HCEC 1CT (cell line): ENCODE data around the gene GNG7.
"Not testable (repeated sequence)": the region's sequence is repeated elsewhere in the genome, so short reads cannot be mapped to it uniquely, and the experiment has no call there.

Experiments
- DNase-seq: peaks from one replicate; pipeline ENCODE4 v3.0.0-alpha.2; 2017

GNG7 gene

DNA sequence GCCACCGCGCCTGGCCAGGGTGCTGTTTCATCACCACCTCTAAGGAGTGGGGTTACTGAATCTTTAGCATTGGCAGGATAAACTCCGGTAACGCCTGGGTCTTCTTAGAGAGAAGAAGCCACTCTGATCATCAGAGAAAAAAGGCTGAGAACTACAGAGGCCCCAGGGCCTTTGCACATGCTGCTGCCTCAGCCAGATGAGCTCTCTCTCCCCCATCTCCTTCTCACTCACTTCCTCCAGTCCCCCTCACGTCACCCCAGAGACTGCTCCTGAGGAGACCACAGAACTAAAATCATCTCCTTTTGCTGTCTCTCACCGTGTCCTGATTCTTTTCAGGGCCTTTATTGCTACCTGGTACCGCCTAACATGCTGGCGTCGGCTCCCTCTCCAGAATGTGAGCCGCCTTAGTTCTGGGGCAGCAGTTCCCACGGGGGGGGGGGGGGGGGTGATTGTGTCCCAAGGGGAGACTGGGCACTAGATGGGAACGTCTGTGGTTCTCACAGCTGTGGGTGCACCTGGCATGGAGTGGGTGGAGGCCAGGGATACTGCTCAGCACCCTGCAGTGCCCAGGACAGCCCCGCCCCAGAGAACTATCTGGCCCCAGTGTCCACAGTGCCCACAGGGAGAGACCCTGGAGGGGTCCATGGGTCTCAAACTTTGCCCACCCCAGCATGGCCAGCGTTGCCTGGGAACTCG is 23.8 kb upstream of the GNG7 start:
- no peak for DNase-seq

- DNase-seq, result no peak
These were observed 21.7 kb upstream of the GNG7 start for GRCh38 chr19:2724148-2724557.

- no peak for DNase-seq
These were observed 21.3 kb upstream of the GNG7 start for GRCh38 chr19:2723747-2724146.

GRCh38 chr19:2723345-2723715 is 20.8 kb upstream of the GNG7 start:
- no peak for DNase-seq

DNA sequence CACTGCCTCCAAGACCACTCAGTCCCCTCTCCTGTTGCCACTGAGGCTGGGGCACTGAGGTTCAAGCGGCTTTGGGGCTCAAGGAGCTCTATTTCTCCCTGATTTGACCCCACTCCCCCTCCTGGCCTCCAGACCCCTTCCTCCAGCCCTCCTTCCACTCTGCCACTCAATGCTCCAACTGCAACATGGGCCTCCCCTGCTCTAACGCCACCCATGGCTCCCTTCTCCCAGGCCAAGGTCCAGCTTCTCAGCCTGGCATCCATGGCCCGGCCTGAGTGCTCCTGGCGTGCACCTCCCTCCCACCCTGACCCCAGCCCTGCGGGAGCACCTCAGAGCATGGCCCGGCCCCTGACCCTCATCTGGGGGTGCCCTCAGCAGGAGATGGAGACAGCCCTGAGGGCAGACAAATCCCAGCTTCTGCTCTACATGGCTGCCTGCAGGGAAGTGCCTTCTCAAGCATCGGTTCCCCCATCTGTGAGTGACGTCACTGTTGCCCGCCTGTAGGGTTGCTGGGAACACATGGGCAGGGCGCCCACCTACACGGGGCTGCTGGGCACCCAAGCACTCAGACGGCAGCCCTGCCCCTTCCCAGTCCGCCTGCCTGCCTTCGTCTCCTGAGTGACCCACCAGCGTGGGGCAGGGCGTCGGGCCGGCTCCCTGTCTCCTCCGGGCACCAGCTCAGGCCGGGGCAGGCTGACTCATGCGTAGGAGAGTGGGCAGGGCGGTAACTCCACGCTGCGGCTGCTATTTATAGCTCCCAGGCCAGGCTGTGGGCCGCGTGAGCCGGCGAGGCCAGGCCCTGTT is 20.2 kb upstream of the GNG7 start:
- DNase-seq, result peak; percentile 80

GRCh38 chr19:2721570-2722540 is 19.4 kb upstream of the GNG7 start:
- DNase-seq, result no peak

GRCh38 chr19:2720777-2721569 is 18.5 kb upstream of the GNG7 start, which contains the start of gene DIRAS1:
DIRAS1 (minus strand) TSS chr19:2721372; CDS start chr19:2717806, 3,566 bp downstream.
- DNase-seq, result no peak

DNA sequence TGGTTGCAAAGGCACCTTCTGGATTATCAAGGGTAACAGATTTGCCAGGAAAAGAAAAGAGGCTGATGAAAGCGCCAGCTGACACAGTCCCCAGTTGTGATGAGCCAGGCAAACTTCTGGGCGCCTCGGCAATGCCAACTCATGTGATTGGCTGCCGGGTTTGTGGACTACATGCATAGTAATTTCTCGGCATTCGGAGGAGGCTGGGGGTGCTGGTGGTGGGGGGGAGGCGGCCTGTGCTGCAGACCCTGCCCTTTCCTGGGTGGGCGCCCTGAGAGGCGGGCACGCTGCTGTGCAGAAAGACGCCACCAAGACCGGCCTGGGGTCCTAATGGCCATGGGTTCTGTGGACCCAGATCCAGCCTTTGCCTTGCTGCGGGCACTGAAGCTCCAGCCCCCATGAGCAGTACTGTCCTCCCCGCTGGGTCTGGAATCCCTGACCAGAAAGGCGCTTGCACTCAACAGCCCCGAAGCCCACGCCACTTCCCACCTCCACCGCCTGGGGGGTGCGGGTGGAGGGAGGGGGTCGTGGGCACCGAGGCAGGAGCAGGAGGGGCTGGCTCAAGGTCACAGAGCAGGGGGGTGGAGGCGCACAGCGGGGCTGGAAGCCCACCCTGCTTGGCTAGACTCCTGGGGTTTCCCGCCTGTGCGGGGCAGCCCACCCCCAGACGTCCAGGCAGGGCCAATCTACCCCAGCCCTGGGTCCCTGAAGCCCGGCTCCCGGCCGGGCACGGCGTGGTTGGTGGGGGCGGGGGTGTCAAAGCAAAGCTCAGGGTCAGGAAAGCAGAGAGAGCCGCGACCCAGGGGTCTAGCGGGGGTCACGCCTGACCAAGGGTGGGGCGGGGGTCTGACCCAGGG is 17.7 kb upstream of the GNG7 start:
- peak; percentile 32 for DNase-seq

DNA sequence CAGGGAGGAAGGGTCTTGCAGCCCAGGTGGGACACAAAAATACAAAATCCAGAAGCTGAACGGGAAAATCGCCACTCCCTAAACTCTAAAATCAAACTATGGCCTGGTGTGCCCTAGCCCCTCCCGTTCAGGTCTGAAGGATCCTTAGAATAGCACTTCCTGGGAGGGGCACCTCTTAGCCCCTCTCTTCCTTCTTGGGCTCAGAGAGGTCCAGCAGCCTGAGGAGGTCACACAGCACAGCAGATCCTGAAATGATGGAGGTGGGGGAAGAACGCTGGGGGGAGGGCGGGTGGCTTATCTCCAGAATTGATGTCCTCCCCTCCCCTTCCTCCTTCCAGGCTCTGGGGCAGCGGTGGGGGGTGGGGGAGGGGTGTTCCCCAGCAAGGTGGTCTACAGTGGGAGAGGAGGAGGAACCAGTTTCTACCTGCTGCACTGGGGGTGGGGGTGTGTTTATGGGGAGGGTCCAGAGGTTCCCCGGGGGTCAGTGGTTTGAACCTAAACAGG is 16.8 kb upstream of the GNG7 start:
- no peak for DNase-seq

GRCh38 chr19:2717638-2718541 is 15.4 kb upstream of the GNG7 start:
- no peak for DNase-seq

GRCh38 chr19:2716722-2717637 is 14.5 kb upstream of the GNG7 start:
- DNase-seq, result no peak

DNA sequence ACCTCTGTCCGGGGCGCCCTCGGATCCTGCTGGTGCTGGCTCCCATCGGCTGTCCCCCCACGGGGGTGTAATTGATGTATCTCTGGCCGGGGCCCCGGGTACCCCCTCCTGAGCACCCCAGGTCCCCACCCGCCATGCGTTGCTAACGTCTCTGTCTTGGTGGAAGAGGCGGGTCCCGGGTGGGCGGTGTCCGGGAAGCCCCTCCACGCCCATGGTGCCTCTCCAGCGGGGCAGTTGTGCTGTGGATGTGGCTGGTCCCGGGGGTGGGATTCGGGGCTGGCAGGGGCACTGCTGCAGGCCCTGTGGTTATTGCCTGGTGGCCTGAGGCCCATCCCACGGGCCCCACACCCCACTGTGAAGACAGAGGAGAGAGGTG is 13.8 kb upstream of the GNG7 start:
- no peak for DNase-seq

GRCh38 chr19:2715470-2716274 is 13.2 kb upstream of the GNG7 start:
- DNase-seq, result no peak

DNA sequence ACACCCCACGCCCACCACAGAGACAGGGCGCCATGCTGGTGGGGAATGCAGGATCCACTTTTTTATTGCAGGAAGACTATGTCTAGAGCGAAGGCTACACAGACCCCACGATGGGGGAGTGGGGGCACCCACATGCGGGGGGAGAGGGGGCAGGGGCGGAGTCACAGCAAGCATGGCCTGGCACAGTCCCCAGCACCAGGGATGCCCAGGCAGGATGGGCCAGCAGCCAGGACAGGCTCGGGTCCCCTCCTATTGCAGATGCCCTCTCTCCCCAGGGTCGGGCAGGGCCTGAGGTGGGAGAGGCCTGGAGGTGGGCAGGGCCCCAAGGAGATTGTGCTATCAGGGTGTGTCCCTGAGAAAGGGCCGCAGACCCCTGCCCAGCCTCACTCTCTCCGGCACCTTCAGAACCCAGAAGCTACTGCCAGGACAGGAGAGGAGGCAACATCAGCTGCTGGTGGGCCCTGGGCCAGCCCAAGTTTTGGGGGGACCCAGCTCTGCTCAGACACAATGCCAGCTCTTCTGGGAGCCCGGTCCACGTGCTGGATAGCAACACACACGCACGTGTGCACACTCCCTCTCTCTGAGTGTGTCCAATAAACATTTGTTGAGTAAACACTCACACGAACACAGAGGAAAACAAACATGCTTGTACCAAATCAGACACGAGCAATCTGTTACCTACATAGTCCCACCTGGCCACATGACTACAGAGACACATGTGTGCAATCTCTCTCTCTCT is 12.2 kb upstream of the GNG7 start:
- no peak for DNase-seq

DNA sequence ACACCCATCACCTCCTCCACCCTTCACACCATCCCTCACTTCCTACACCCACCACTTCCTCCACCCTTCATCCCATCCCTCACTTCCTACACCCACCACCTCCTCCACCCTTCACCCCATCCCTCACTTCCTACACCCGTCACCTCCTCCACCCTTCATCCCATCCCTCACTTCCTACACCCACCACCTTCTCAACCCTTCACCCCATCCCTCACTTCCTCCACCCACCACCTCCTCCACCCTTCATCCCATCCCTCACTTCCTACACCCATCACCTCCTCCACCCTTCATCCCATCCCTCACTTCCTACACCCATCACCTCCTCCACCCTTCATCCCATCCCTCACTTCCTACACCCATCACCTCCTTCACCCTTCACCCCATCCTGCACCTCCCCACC is 11.6 kb upstream of the GNG7 start:
- not testable (repeated sequence) for DNase-seq

DNA sequence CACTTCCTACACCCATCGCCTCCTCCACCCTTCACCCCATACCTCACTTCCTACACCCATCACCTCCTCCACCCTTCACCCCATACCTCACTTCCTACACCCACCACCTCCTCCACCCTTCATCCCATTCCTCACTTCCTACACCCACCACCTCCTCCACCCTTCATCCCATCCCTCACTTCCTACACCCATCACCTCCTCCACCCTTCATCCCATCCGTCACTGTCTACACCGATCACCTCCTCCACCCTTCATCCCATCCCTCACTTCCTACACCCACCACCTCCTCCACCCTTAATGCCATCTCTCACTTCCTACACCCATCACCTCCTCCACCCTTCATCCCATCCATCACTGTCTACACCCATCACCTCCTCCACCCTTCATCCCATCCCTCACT is 10.7 kb upstream of the GNG7 start:
- DNase-seq, result not testable (repeated sequence)

DNA sequence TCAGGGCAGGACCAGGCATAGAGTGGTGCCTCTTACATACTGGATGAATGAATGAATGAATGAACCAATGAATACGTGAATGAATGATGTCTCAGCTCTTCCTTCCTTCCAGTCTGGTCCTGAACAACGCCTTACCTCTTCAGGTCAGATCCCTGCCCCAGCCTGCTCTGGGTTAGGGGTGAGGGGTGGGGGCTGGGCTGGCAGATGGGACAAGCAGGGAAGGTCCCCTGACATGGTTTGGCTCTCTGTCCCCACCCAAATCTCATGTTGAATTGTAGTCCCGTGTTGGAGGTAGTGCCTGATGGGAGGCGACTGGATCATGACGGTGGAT is 9.3 kb upstream of the GNG7 start:
- no peak for DNase-seq
